Astrocyte of the cerebellum (primary cell): ENCODE measurements around the gene IL9R.
"Not testable (repeated sequence)": the region's sequence is repeated elsewhere in the genome, so short reads cannot be mapped to it uniquely, and the experiment has no call there.

ENCODE experiments used
- DNase-seq: peaks from one replicate; pipeline ENCODE4 v3.0.0-alpha.2; 2011; ENCODE audit warnings: low read depth
- H3K4me3 ChIP-seq: 2 replicates; pipeline ENCODE4 v1.5.1; 2011; ENCODE audit warnings: mild to moderate bottlenecking, low read depth, low read length, moderate library complexity
- CTCF ChIP-seq: IDR thresholded peaks from 2 replicates; pipeline ENCODE4 v1.5.1; 2012; ENCODE audit warnings: low read length, low read depth, moderate library complexity, mild to moderate bottlenecking; ENCODE audit errors: missing control alignments
- in situ Hi-C: cut with HindIII; loops from 2 replicates; pipeline ENCODE4 v1.10.0; 2017; ENCODE audit warnings: low sequenced_read_pairs

Gene IL9R

GRCh38 chrX:156005144-156005543 lies 7.6 kb downstream of the IL9R start:
- no peak overlapping the region for H3K4me3 ChIP-seq
- no peak for DNase-seq
- in situ Hi-C loops, result no loop called here
- TF ChIP-seq CTCF, result no peak

- in situ Hi-C loops, DNase-seq, H3K4me3 ChIP-seq: not testable (repeated sequence)
Measured at GRCh38 chrX:156006468-156006867, 9.0 kb downstream of the IL9R start.

GRCh38 chrX:156008379-156008778 lies 10.9 kb downstream of the IL9R start:
- in situ Hi-C loops, DNase-seq: not testable (repeated sequence)

GRCh38 chrX:156008915-156009314 lies 11.4 kb downstream of the IL9R start:
- no peak for TF ChIP-seq CTCF
- no peak for DNase-seq
- no peak overlapping the region for H3K4me3 ChIP-seq
- in situ Hi-C loops, result no loop called here

More at GRCh38 chrX:156008379-156008778, 10.9 kb downstream of the IL9R start:
- H3K4me3 ChIP-seq, result not testable (repeated sequence)

GRCh38 chrX:156009691-156010090 lies 12.2 kb downstream of the IL9R start:
- DNase-seq, in situ Hi-C loops: not testable (repeated sequence)

GRCh38 chrX:156013286-156013953 lies 15.9 kb downstream of the IL9R start:
- in situ Hi-C loops, H3K4me3 ChIP-seq, DNase-seq: not testable (repeated sequence)

More at GRCh38 chrX:156009691-156010090, 12.2 kb downstream of the IL9R start:
- H3K4me3 ChIP-seq, result not testable (repeated sequence)

GRCh38 chrX:156019846-156020245 lies 22.4 kb downstream of the IL9R start:
- DNase-seq, in situ Hi-C loops, H3K4me3 ChIP-seq: not testable (repeated sequence)

GRCh38 chrX:156023002-156023401 lies 25.5 kb downstream of the IL9R start:
- H3K4me3 ChIP-seq, in situ Hi-C loops, DNase-seq: not testable (repeated sequence)

- DNase-seq, H3K4me3 ChIP-seq, in situ Hi-C loops: not testable (repeated sequence)
Measured at GRCh38 chrX:156024949-156025492, 27.5 kb downstream of the IL9R start.

GRCh38 chrX:156028653-156029237 lies 31.2 kb downstream of the IL9R start:
- H3K4me3 ChIP-seq, DNase-seq, in situ Hi-C loops: not testable (repeated sequence)

- in situ Hi-C loops, DNase-seq, H3K4me3 ChIP-seq: not testable (repeated sequence)
Measured at GRCh38 chrX:156029296-156029695, 31.8 kb downstream of the IL9R start.

- in situ Hi-C loops, DNase-seq, H3K4me3 ChIP-seq: not testable (repeated sequence)
Measured at GRCh38 chrX:156029707-156030442, 32.4 kb downstream of the IL9R start.

GRCh38 chrX:156030474-156030873 lies 33.0 kb downstream of the IL9R start:
- DNase-seq, in situ Hi-C loops, H3K4me3 ChIP-seq: not testable (repeated sequence)
